ENCODE measurements around the gene CACNA2D3.

CACNA2D3 gene

GRCh38 chr3:54830658-54831057 is 708.3 kb downstream of the CACNA2D3 start:
- no peak for DNase-seq

- no peak for DNase-seq
These were observed 708.8 kb downstream of the CACNA2D3 start for GRCh38 chr3:54831112-54831511.

DNA sequence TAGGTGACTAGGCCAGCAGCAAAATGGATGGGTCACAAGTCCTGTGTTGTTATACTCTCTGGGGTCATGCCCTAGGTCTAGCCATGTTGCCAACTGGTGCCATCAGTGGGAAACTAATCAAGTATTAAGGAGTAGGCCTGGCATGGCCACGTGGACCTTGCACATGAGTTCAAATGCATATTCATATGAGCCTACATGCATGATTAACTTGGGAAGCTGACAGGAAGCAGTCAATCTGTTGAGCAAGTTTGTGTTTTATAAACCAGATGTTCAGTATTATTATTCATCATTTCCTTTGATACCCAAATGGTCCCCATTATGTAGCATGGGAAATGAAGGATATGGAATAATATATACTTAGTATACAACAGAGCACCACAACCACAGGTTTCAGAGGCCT is 710.5 kb downstream of the CACNA2D3 start:
- DNase-seq = no peak

GRCh38 chr3:54835701-54836100 is 713.3 kb downstream of the CACNA2D3 start:
- DNase-seq = no peak

GRCh38 chr3:54836871-54837270 is 714.5 kb downstream of the CACNA2D3 start:
- DNase-seq = no peak

GRCh38 chr3:54837964-54838363 is 715.6 kb downstream of the CACNA2D3 start:
- no peak for DNase-seq

GRCh38 chr3:54841471-54841870 is 719.1 kb downstream of the CACNA2D3 start:
- no peak for DNase-seq

- DNase-seq = no peak
These were observed 721.0 kb downstream of the CACNA2D3 start for GRCh38 chr3:54843352-54843751.

DNA sequence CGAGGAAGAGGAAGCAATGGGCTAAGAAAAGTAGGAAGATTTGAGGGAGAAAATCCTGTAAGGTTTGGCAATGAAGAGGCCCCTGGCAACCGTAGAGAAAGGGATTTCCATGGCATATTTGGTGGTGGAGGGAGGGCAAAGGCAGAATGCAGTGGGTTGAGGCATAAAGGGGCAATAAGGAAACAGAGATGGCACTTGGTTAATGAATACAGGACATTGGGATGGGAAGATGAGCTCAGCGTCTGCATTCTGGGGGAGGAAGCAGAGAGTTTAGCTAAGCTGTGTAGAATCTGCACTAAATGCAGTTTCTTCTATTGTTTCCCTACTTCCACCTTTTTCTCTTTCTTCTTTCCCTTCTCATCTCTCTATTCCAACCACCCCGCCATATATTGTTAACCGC is 721.9 kb downstream of the CACNA2D3 start:
- no peak for DNase-seq

DNA sequence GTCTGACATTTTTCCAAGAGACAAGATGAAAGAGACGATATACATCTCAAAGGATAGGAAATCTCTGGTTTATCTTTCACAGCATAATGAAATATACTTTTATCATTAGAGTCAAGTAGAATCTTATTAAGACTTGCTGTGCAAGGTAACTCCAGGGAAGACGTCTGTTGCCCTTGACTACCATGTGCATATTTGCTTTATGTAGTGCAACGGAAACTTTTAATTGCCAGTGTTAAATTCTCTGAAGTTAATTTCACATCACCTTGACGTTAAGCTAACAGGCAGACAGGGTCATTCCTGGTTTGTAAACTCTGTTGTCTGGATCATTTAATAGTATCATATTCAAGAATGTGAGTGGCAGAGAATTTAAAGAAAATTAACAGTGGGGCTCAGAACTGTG is 722.7 kb downstream of the CACNA2D3 start:
- DNase-seq = no peak

GRCh38 chr3:54845551-54845950 is 723.2 kb downstream of the CACNA2D3 start:
- DNase-seq = no peak

DNA sequence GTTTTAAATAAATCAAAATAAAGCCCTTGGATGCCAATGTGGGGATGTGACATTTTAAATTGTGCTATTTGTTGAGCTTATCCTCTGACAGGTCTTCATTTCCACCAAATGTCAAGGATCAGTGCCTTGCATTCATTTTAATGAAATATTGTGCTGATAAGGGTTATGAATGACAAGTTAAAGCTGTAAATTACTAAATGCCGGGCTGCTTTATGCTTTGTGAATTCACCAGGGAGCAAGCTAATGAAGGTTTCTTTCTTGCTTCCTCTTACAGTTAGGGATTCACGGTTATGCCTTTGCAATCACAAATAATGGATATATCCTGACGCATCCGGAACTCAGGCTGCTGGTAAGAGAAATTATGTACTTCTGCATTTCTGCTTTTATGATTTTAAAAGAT is 723.8 kb downstream of the CACNA2D3 start:
- no peak for DNase-seq

GRCh38 chr3:54847361-54847760 is 725.0 kb downstream of the CACNA2D3 start:
- DNase-seq = no peak

GRCh38 chr3:54849360-54849759 is 727.0 kb downstream of the CACNA2D3 start:
- no peak for DNase-seq

GRCh38 chr3:54850484-54851018 is 728.2 kb downstream of the CACNA2D3 start:
- DNase-seq = no peak

GRCh38 chr3:54853573-54854404 is 731.4 kb downstream of the CACNA2D3 start:
- DNase-seq = peak; percentile 35

DNA sequence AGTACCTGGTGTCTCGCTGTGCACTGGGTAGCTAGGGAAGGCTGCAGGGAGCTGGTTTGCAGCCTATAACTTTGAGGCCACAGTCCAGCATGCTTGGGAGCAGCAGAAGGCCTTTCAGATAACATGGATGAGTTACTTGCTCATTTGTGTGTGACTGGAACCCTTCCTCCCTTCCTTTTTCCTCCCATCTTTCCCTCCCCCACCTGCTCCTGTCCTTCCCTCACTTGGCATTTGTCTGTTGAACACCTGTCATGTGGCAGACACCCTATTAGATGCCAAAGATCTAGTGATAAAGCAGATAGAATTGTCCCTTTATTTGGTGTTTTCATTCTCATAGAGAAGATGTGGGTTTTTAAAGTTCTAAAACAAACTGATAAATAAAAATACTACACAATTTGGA is 733.9 kb downstream of the CACNA2D3 start:
- no peak for DNase-seq

- no peak for DNase-seq
These were observed 735.0 kb downstream of the CACNA2D3 start for GRCh38 chr3:54857343-54857742.

DNA sequence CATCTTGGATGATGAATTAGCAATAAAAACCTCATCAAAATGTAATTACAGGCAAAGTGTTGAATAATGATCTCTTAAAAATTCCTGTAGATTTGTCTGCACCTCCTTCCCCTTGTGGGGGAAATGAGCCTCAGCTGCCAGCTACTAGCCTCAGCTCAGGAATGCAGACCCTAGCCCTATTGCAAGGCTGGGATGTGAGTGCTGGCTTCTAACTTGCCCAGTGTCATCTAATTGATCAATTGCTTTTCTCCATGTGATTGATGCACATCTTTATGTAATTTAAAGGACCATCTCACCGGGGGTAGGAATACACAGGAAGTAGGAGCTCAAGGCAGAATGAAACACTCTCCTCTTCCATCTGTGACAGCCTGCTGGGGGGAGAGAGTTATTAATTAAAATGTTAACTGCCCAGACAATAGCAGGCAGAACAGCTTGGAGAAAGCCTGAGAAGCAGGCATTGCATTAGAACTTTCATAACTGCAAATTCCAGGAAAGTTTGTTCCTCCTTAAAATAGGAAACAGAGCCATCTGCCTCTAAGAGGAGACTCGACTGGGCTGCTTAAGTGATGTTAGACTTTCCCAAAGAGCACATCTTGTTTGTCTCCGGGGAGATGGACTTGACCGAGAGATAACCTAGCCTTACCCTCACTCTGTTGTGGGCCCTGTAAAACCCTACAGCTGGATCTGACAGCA is 735.9 kb downstream of the CACNA2D3 start:
- DNase-seq = no peak

- DNase-seq = no peak
These were observed 736.8 kb downstream of the CACNA2D3 start for GRCh38 chr3:54859184-54859583.

DNA sequence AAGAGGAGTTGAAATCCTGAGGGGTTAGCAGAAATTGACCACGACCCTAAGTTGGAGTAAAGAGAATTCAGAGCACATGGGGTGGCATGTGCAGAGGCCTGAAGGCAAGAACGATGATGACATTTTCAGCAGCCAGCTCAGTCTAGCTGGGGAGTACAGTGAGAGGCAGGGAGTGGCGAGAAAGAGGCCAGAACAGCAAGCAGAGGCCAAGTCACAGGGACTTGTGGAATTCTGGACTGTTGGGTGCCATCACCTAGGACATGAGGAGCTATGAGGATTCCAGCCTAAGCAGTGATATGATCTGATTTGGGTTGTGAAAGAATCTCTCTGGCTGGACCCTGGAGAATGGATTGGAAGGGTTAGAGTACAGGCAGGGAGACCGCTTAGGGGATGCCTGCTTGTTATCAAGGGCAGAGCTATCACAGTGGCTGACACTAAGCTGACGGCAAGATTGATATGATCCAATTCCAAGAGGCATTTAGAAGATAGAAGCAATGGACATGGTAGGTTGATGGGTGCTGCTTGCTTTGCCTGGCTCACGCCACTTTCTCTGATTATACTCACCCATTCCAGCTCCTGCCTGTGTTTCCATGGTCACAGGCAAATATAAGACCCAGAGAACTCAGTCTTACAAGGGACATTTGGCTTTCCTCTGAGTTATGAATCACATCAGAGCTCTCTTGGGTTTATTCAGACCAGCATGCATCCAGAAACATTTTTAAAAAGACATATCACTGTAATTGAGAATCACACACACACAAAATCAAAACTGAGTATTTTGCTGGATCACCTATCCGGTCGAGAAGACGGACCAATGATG is 739.1 kb downstream of the CACNA2D3 start:
- no peak for DNase-seq

DNA sequence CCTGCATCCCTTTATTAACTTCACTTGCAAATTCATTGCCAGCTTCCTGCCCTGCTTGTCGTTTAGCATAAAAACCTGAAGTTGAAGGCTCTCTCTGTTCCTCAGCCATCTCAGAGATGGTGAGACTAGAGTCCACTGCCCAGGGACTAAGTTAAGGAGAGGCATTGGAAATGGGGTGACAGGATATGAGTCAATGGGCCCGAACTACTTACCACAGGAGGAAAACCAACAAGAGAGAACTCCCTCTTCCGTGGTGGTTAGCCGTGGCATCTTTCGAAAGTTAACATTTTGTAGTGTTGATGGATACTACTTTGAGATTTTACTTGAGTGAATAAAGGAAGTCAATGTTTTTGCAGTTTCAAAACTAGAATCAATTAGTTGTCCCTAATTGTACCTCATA is 740.2 kb downstream of the CACNA2D3 start:
- DNase-seq = no peak

DNA sequence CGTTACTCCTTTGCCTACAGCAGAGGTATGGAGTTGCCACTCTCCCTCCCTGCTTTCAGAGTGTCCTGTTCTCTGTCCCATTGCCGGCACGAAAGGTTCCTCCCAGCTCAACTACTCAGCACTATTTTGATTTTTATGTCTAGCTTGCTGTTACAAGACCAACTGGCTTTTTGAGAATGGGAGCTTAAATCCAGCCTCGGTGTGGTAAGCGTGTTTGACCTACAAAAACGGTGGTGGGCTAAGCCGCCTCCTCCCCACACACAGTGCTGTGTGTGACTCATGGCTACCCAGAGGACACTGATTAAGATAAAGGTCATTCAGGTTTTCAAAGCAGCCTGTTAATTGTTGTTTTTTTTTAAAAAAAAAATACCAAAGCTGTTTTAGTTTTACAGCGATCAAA is 741.0 kb downstream of the CACNA2D3 start:
- no peak for DNase-seq
